CD4-positive, alpha-beta T cell treated with Interleukin-6 at 100 ng/mL for 8 hours (primary cell): ENCODE measurements around the gene CD53.
A peak's percentile ranks its signal among the peaks of the same experiment; 100 is the strongest.
"Not testable (repeated sequence)": the region's sequence is repeated elsewhere in the genome, so short reads cannot be mapped to it uniquely, and the experiment has no call there.

Source experiments
- DNase-seq: peaks from one replicate; pipeline ENCODE4 v3.0.0-alpha.2; 2020; ENCODE audit warnings: mixed read lengths, low spot score

The CD53 gene

GRCh38 chr1:110872745-110873720 lies at the start of gene CD53:
TSS of gene CD53 (plus strand) at chr1:110873148. CDS start at chr1:110891409, 18,261 bp downstream.
- peak; percentile 72 for DNase-seq

GRCh38 chr1:110824192-110824591 lies 48.8 kb upstream of the CD53 start:
- DNase-seq, result no peak

DNA sequence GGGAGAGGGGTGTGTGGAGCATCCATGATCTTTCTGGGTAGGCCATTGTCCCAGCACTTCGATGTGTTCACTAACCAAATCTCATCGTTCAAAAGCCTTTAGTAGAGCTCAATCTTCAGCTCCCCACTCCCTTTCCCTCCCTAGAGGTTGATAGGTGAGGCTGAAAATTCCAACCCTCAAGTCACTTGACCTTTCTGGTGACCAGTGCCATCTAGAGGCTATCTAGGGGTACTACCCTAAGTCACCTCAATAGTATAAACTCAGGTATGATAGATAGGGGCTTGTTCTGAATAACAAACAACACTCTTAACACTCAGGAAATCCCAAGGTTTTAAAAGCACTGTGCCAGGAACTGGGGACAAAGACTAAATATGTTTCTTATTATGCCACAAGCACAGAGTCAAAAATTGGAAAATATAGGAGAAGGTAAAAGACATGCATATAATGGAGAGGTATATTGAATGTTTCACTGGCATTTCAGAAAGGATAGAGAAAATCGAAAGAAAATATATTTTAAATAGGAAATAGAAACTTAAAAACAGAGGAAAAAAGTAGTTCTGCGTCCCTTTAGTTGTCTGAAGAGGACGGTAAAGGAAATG lies 42.9 kb upstream of the CD53 start:
- DNase-seq, result peak; percentile 66

DNA sequence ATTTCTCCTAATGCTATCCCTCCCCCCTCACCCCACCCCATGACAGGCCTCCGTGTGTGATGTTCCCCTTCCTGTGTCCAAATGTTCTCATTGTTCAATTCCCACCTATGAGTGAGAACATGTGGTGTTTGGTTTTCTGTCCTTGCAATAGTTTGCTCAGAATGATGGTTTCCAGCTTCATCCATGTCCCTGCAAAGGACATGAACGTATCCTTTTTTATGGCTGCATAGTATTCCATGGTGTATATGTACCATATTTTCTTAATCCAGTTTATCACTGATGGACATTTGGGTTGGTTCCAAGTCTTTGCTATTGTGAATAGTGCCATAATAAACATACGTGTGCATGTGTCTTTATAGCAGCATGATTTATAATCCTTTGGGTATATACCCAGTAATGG lies 39.2 kb upstream of the CD53 start:
- not testable (repeated sequence) for DNase-seq

DNA sequence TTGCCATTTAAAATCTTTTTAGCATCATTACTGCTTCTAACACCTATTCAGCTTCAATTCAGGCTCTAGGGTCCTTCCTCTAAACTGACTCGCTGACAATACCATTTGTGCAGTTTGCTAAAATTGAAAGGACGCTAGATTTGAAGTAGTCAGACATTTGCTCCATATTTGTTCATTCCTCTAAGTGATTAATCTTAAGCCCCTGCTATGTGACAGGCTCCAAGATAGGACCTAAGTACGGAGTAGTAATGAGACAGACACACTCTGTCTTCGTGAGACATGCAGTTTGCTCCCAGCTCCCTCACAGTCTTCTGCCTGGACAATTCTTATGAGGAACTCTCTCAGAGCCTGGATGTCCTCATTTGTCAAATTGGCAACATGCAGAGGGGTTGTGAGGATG lies 26.1 kb upstream of the CD53 start:
- no peak for DNase-seq

DNA sequence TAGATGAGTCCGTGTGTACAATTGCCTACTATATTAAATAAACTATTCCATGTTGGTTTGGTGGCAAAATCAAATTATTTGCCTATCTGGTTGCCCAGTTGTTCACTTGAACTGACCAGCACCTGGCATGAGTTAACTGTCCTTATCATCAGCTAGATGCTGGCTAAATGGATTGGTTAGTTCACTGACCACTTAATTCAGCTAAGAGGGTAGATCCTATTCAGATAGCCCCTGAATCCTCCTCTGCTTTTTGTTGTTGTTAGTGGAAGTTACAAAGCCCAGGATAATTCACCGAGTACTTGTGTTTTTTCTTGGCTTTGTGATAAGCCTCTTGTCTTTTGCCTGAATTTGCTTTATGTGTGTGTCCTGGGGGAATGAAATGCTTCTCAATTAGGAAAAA lies 22.8 kb upstream of the CD53 start:
- DNase-seq, result no peak

- no peak for DNase-seq
Observed at GRCh38 chr1:110850627-110851026, 22.3 kb upstream of the CD53 start.

- no peak for DNase-seq
Observed at GRCh38 chr1:110853135-110853534, 19.8 kb upstream of the CD53 start.

GRCh38 chr1:110856410-110856809 lies 16.5 kb upstream of the CD53 start:
- DNase-seq, result no peak

DNA sequence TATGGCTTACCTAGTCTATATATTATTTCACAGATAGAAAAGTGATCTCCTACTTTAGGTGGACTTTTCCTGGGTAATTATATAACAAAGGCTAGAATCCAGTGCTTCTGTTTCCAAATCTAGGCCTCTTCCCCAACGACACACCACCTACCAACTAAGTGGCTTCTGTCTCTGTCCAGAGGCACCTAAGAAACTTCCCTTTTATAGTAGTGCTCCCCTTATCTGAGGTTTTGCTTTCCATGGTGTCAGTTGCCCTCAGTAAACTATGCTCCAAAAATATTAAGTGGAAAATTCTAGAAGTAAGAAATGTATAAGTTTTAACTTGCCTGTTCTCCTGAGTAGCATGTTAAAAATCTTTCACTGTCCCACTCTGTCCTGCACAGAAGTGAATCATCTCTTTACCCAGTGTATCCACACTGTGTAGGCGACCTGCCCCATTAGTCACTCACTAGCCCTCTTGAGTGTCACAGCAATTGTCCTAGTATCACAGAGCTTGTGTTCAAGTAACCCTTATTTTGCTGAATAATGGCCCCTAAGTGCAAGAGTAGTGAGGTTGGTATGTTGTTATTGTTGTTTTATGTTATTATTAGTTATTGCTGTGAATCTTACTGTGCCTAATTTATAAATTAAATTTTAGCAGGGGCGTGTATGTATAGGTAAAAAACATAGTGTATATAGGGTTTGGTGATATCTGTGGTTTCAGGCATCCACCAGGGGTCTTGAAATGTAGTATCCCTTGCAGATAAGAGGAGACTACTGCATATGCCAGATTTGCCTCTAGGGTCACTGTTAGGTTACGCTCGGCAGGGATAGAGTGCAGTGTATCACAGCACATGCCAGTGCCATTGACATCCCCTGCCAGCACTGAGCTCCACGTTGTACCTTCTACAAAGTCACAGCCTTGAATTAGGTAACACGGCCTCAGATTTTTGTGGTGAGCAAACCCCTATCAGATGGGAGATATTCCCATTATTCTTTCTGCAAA lies 14.7 kb upstream of the CD53 start:
- no peak for DNase-seq

- DNase-seq, result no peak
Observed at GRCh38 chr1:110859062-110859461, 13.9 kb upstream of the CD53 start.

DNA sequence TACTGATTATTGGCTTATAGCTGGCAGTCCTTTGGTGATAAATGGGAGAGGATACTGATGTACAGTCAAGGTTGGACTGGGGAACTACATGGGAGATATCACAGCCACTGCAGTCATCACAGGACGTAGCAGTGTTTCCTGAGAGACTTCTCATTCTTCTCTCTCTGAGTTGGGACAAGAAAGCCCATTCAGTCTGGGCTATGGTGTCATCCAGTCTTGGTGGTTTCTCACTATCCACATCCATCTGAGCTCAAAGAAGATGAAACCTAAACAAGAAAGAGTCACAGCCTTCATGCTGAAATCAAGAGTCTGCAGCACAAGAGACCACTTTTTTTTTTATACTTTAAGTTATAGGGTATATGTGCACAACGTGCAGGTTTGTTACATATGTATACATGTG lies 12.8 kb upstream of the CD53 start:
- no peak for DNase-seq

DNA sequence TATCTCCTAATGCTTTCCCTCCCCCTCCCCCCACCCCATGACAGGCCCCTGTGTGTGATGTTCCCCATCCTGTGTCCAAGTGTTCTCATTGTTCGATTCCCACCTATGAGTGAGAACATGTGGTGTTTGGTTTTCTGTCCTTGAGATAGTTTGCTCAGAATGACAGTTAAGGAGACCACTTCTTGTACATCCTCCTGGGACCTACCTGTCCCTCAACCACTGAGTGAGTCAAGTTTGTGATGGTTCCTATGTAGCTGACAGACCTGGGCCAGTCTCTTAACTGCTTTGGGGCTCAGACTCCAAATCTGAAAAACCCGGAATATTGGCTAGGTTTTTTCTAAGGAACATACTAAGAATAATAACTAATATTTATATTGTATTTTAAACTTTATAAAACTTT lies 12.3 kb upstream of the CD53 start:
- not testable (repeated sequence) for DNase-seq

DNA sequence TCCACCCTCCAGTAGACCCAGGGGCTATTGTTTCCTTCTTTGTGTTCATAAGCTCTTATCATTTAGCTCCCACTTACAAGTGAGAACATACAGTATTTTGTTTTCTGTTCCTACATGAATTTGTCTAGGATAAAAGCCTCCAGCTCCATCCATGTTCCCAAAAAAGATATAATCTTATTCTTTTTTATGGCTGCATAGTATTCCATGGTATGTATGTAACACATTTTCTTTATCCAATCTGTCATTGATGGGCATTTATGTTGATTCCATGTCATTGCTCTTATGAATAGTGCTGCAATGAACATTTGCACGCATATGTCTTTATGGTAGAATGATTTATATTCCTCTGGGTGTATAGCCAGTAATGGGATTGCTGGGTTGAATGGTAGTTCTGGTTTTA lies 11.0 kb upstream of the CD53 start:
- not testable (repeated sequence) for DNase-seq

GRCh38 chr1:110864287-110864686 lies 8.7 kb upstream of the CD53 start:
- no peak for DNase-seq

GRCh38 chr1:110870721-110871388 lies 2.1 kb upstream of the CD53 start:
- DNase-seq, result no peak

DNA sequence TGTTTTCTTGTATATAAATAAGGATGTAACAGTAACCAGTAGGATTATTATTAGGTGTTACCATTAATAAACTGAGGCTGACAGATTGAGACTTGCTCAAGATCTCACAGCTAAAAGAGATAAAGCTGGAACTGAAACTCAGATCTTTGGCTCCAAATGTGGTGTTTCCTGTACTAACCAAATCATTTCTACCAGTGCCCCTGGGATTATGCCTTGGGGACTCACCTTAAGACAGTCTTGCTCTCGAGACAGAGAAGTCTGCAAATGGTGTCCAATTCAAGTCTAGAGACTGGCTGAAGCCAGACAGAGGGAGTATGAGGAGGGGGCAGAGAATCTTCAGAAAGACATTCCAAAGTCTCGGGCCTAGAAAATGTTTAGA lies 593 bp upstream of the CD53 start:
- DNase-seq, result no peak

DNA sequence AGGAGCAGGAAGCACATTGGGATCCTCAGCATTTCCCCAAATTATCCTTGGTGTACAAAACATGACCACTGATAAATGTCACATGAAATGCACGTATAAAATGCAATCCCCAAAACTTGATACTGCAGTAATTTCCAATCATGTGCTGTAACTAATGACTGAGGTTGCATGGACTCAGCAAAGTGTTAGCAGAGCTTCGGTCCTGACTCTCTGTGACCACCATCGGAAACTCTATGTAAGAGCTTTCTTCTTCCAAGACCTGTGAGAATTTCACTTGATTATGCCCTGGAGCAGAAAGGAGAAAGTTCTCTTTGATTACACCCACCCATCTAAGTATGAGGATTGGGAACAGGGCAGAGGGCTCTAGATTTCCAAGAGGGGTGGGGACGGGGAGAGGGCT lies 908 bp downstream of the CD53 start:
- DNase-seq, result no peak

- peak; percentile 44 for DNase-seq
Observed at GRCh38 chr1:110874324-110875215, 1.6 kb downstream of the CD53 start.

DNA sequence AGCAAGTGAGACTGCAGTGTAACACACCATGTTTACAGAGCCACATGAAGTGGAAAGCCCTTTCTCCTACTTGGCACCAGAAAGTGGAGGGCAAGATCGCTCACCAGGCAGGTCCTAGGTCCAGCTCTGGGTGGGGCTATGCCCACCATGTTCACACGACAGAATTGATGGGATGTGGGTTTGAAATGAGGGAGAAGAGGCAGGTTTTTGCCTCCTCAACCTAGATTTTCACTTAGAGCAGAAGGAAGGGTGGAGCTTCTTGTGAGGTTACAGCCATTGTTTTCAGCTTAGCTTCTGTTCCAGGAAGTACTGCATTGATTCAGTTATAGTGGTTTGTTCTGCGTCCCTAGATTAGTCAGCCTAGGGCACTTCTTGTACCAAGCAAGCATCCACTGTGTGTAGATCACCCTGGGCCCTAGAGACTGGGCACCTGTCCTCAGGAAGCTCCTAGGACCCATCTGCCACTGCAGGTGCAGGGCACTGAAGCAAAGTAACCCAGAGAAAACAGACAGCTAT lies 2.3 kb downstream of the CD53 start:
- peak; percentile 75 for DNase-seq
